HL-60 (cell line): ENCODE results near the gene IL4R.

Experiments
- DNase-seq, 2 experiments: peaks; one replicate each; pipeline ENCODE4 v3.0.0-alpha.2; 2010 to 2020; ENCODE audit warnings: low read depth in 1 of 2, low spot score in 1 of 2
- H3K27ac ChIP-seq: fragments of 250-450 bp; sonication (Bioruptor Pico); replicated peaks from 2 replicates; pipeline ENCODE4 v1.5.1; 2020; ENCODE audit warnings: mild to moderate bottlenecking, moderate library complexity
- H3K27me3 ChIP-seq: fragments of 250-450 bp; sonication (Bioruptor Pico); 2 replicates; pipeline ENCODE4 v1.5.1; 2021; ENCODE audit warnings: mild to moderate bottlenecking, moderate library complexity; ENCODE audit not compliant: insufficient read depth, poor library complexity, severe bottlenecking
- H3K4me3 ChIP-seq: replicated peaks from 2 replicates; pipeline ENCODE4 v1.5.1; 2011; ENCODE audit warnings: mild to moderate bottlenecking, control low read depth, low read length; ENCODE audit not compliant: insufficient read depth
- CTCF ChIP-seq: IDR thresholded peaks from one replicate; pipeline ENCODE4 v1.5.1; 2011; ENCODE audit warnings: low read length, control low read depth, inconsistent platforms; ENCODE audit not compliant: insufficient read depth
- GABPA ChIP-seq: IDR thresholded peaks from 2 replicates; pipeline ENCODE4 v1.6.1; 2012; ENCODE audit warnings: low read depth
- POLR2AphosphoS5 ChIP-seq: IDR thresholded peaks from 2 replicates; pipeline ENCODE4 v1.6.1; 2012; ENCODE audit warnings: low read depth
- REST ChIP-seq: IDR thresholded peaks from 2 replicates; pipeline ENCODE4 v1.6.1; 2012; ENCODE audit warnings: low read depth; ENCODE audit not compliant: insufficient replicate concordance
- SPI1 ChIP-seq: IDR thresholded peaks from 2 replicates; pipeline ENCODE4 v1.6.1; 2012; ENCODE audit warnings: low read depth, mild to moderate bottlenecking, borderline replicate concordance

The IL4R gene

GRCh38 chr16:27325736-27326135 lies 12.0 kb downstream of the IL4R start:
- DNase-seq = no peak
- Histone ChIP-seq H3K4me3 (no peak overlapping the region), H3K27ac (peak overlapping the region; percentile 69), H3K27me3 (no peaks in the 10 kb centered on the region)
- no peak for TF ChIP-seq CTCF
- TF ChIP-seq SPI1 = no peak
- no peak for TF ChIP-seq GABPA
- TF ChIP-seq POLR2AphosphoS5 = no peak
- no peak for TF ChIP-seq REST

GRCh38 chr16:27326251-27326650 lies 12.5 kb downstream of the IL4R start:
- H3K27ac ChIP-seq = peak overlapping the region; percentile 69
- H3K4me3 ChIP-seq = no peak overlapping the region

More at GRCh38 chr16:27326251-27326650, 12.5 kb downstream of the IL4R start:
- TF ChIP-seq CTCF = no peak
- TF ChIP-seq GABPA = no peak
- no peak for TF ChIP-seq REST
- no peak for TF ChIP-seq POLR2AphosphoS5
- TF ChIP-seq SPI1 = no peak
- DNase-seq = no peak
- H3K27me3 ChIP-seq = no peaks in the 10 kb centered on the region
